Astrocyte (in vitro differentiated cells and primary cell): ENCODE measurements around the gene STK39. TPM values are rescaled to one million over a fixed set of nuclear protein-coding genes. Genes with fewer than 3 reads are reported as not detected.

Experiments
- DNase-seq: peaks from one replicate; pipeline ENCODE4 v3.0.0-alpha.2; 2010; ENCODE audit warnings: low read depth
- FAIRE-seq: peaks from 2 replicates; lab custom pipeline; 2011; peaks lifted over from hg19 to GRCh38; lab: Jason Lieb, UNC
- H2AFZ ChIP-seq: 2 replicates; pipeline ENCODE4 v1.6.0; 2012; ENCODE audit warnings: low read depth, low read length, inconsistent platforms
- H3K27ac ChIP-seq: 2 replicates; pipeline ENCODE4 v1.5.1; 2011; ENCODE audit warnings: low read depth, low read length, inconsistent platforms
- H3K27me3 ChIP-seq: 2 replicates; pipeline ENCODE4 v1.6.0; 2011; ENCODE audit warnings: low read length, inconsistent platforms; ENCODE audit not compliant: insufficient read depth
- H3K36me3 ChIP-seq: 2 replicates; pipeline ENCODE4 v1.5.1; 2011; ENCODE audit warnings: low read length, inconsistent platforms; ENCODE audit not compliant: insufficient read depth
- H3K4me1 ChIP-seq: 2 replicates; pipeline ENCODE4 v1.5.1; 2011; ENCODE audit warnings: low read length, inconsistent platforms; ENCODE audit not compliant: insufficient read depth
- H3K4me2 ChIP-seq: 2 replicates; pipeline ENCODE4 v1.6.0; 2012; ENCODE audit warnings: low read length, inconsistent platforms
- H3K4me3 ChIP-seq: 2 replicates; pipeline ENCODE4 v1.5.1; 2011; ENCODE audit warnings: low read depth, mild to moderate bottlenecking, low read length, inconsistent platforms; ENCODE audit not compliant: insufficient read depth
- H3K79me2 ChIP-seq: 2 replicates; pipeline ENCODE4 v1.6.0; 2012; ENCODE audit warnings: mild to moderate bottlenecking, low read length, inconsistent platforms; ENCODE audit not compliant: insufficient read depth
- H3K9ac ChIP-seq: 2 replicates; pipeline ENCODE4 v1.6.0; 2012; ENCODE audit warnings: mild to moderate bottlenecking, low read length, inconsistent platforms
- H3K9me3 ChIP-seq: 2 replicates; pipeline ENCODE4 v1.5.1; 2012; ENCODE audit warnings: low read depth, mild to moderate bottlenecking, low read length, inconsistent platforms; ENCODE audit not compliant: insufficient read depth
- H4K20me1 ChIP-seq: 2 replicates; pipeline ENCODE4 v1.6.0; 2012; ENCODE audit warnings: low read length, inconsistent platforms; ENCODE audit not compliant: insufficient read depth
- H3K27ac Mint-ChIP-seq: one replicate; pipeline ENCODE4 v1.8.0; 2021; ENCODE audit warnings: mild to moderate bottlenecking, mixed read lengths; ENCODE audit not compliant: unreplicated experiment
- H3K27me3 Mint-ChIP-seq: one replicate; pipeline ENCODE4 v1.8.0; 2021; ENCODE audit warnings: low read depth, mixed read lengths; ENCODE audit not compliant: unreplicated experiment
- H3K36me3 Mint-ChIP-seq: one replicate; pipeline ENCODE4 v1.8.0; 2021; ENCODE audit warnings: low read depth, mixed read lengths; ENCODE audit not compliant: unreplicated experiment
- H3K4me1 Mint-ChIP-seq: one replicate; pipeline ENCODE4 v1.8.0; 2021; ENCODE audit warnings: low read depth, mixed read lengths; ENCODE audit not compliant: unreplicated experiment
- H3K4me3 Mint-ChIP-seq: one replicate; pipeline ENCODE4 v1.8.0; 2021; ENCODE audit warnings: mild to moderate bottlenecking, moderate library complexity, mixed read lengths; ENCODE audit not compliant: unreplicated experiment
- H3K9me3 Mint-ChIP-seq: one replicate; pipeline ENCODE4 v1.8.0; 2021; ENCODE audit warnings: mild to moderate bottlenecking, mixed read lengths; ENCODE audit not compliant: unreplicated experiment
- CTCF ChIP-seq: IDR thresholded peaks from 2 replicates; pipeline ENCODE4 v1.5.1; 2011; ENCODE audit warnings: low read depth, mild to moderate bottlenecking, inconsistent platforms, low read length, moderate library complexity; ENCODE audit not compliant: insufficient read depth
- EZH2 ChIP-seq: IDR thresholded peaks from 2 replicates; pipeline ENCODE4 v1.6.1; 2012; ENCODE audit warnings: mild to moderate bottlenecking, low read length, inconsistent platforms; ENCODE audit not compliant: insufficient read depth
- total RNA-seq: library from RNA; stranded (reverse); gene quantifications from 2 replicates; pipeline ENCODE4 v1.2.1, GENCODE V29; 2021

The STK39 gene
- total RNA-seq, 1 donor from 2014 or later: 23.4 TPM

DNA sequence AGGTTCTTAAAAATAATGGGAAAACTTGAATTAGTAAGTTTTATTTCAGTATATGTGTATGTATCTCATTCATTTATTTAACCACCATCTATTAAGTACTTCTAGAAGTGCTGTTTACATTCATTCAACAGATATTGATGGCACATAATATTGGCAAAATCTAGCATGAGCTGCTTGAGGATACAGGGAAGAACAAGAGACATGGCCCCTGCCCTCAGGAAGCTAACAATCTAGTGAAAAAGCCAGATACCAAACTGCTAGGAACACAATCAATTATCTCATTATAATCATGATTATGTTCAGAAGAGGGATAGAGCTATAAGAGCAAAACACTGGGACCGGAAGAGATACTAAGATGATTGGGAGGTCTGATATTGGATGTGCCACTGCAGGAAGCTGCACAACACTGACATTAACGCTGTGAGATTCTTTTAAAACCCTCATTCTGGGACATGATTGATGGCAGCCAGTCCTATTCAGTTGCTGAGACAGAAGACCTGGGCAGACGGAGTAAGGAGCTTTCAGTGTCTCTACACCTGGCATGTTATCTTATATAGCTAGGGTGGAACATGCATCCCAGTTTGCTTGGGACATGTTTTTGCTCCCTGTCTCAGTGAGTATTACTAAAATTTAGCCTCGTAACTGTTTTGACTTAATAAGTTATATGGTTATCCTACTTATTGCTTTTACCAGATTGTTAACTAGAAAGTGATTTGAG is 314.1 kb downstream of the STK39 start:
- DNase-seq (no peak), FAIRE-seq (no peak)
- Histone ChIP-seq H3K4me1 (no peaks in the 10 kb centered on the region), H3K9me3 (no peaks in the 10 kb centered on the region), H3K27ac (no peak overlapping the region), H3K4me2 (no peak overlapping the region), H3K79me2 (no peaks in the 10 kb centered on the region), H3K36me3 (no peaks in the 10 kb centered on the region), H3K4me3 (no peak overlapping the region), H3K9ac (no peak overlapping the region), H4K20me1 (no peaks in the 10 kb centered on the region), H2AFZ (no peak overlapping the region), H3K27me3 (no peaks in the 10 kb centered on the region)
- no peaks in the 10 kb centered on the region for H3K27me3 Mint-ChIP-seq
- H3K4me1 Mint-ChIP-seq: no peaks in the 10 kb centered on the region
- peaks cover 2% of the 10 kb centered on the region for H3K9me3 Mint-ChIP-seq
- H3K36me3 Mint-ChIP-seq: no peaks in the 10 kb centered on the region
- H3K4me3 Mint-ChIP-seq: no peak overlapping the region
- TF ChIP-seq CTCF (no peak), EZH2 (no peak)
- no peak overlapping the region for H3K27ac Mint-ChIP-seq

DNA sequence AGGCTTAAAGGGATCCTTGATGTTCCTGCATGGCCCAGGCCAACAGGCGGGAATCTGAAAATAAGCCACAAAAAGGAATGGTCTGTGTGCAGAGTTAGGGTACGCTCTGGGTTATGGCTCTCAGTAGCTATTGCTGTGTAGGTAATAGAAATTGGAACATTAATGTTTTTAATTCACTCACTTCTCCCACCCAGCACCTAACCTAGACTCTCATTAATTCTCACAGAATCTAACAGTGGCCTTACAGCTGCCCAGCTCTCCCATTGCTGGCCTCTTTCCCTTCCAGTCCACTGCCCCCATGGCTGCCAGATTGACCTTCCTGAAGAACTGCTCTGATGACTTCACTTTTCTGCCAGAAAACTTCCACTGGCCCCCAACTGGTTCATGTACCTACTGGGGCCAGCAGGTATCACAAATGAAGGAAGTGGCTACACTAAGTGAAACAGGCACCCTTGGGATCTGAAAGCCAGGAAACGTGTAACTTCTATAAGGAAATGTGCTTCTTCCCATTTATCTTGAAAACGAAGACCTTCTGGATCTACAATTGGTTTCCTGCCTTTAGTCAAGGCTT is 315.2 kb downstream of the STK39 start:
- no peak overlapping the region for H3K4me3 Mint-ChIP-seq
- FAIRE-seq (no peak), DNase-seq (no peak)
- peaks cover 2% of the 10 kb centered on the region for H3K9me3 Mint-ChIP-seq
- no peaks in the 10 kb centered on the region for H3K36me3 Mint-ChIP-seq
- H3K27ac Mint-ChIP-seq: no peak overlapping the region
- no peaks in the 10 kb centered on the region for H3K4me1 ChIP-seq
- H3K36me3 ChIP-seq: no peaks in the 10 kb centered on the region
- H3K27me3 Mint-ChIP-seq: no peaks in the 10 kb centered on the region
- TF ChIP-seq EZH2: no peak
- no peak for TF ChIP-seq CTCF
- H3K27me3 ChIP-seq: no peaks in the 10 kb centered on the region
- H4K20me1 ChIP-seq: no peaks in the 10 kb centered on the region
- no peak overlapping the region for H3K4me2 ChIP-seq
- H3K4me1 Mint-ChIP-seq: no peaks in the 10 kb centered on the region
- no peak overlapping the region for H3K27ac ChIP-seq
- no peaks in the 10 kb centered on the region for H3K79me2 ChIP-seq
- H3K9me3 ChIP-seq: no peaks in the 10 kb centered on the region
- H3K4me3 ChIP-seq: no peak overlapping the region
- H2AFZ ChIP-seq: no peak overlapping the region
- no peak overlapping the region for H3K9ac ChIP-seq

- H3K9me3 ChIP-seq: no peaks in the 10 kb centered on the region
Measured at GRCh38 chr2:167929484-167929883, 317.9 kb downstream of the STK39 start.

More at GRCh38 chr2:167929484-167929883, 317.9 kb downstream of the STK39 start:
- TF ChIP-seq CTCF (no peak), EZH2 (no peak)
- Histone ChIP-seq H3K27ac (no peak overlapping the region), H3K27me3 (peaks cover 3% of the 10 kb centered on the region), H3K4me1 (no peaks in the 10 kb centered on the region), H3K36me3 (no peaks in the 10 kb centered on the region), H2AFZ (no peak overlapping the region), H3K4me3 (no peak overlapping the region), H4K20me1 (no peaks in the 10 kb centered on the region), H3K79me2 (no peaks in the 10 kb centered on the region), H3K9ac (no peak overlapping the region), H3K4me2 (no peak overlapping the region)
- Mint-ChIP-seq H3K4me1 (no peaks in the 10 kb centered on the region), H3K27ac (no peak overlapping the region), H3K36me3 (no peaks in the 10 kb centered on the region), H3K4me3 (no peak overlapping the region), H3K27me3 (no peaks in the 10 kb centered on the region), H3K9me3 (no peaks in the 10 kb centered on the region)
- no peak for FAIRE-seq
- no peak for DNase-seq
